Stimulated activated CD4-positive, alpha-beta T cell treated with anti-CD3 and anti-CD28 coated beads, Interleukin-12 subunit alpha, Interleukin-12 subunit beta, amount 100 ng/mL, for 24 hours (primary cell): Measurements from ENCODE around the gene SMCHD1.

Experiments
- DNase-seq, 2 experiments: peaks; one replicate each; pipeline ENCODE4 v3.0.0-alpha.2; 2020; ENCODE audit warnings: low read depth in 2 of 2

Gene SMCHD1

GRCh38 chr18:2655178-2655953 is at the start of gene SMCHD1:
Gene SMCHD1, plus strand, starts transcription at chr18:2655726. Its CDS starts 350 bp downstream, at chr18:2656076.
- DNase-seq, result peak; percentile 85 to 91

- no peak for DNase-seq
Observed at GRCh38 chr18:2606335-2606734, 49.2 kb upstream of the SMCHD1 start.

- no peak for DNase-seq
Observed at GRCh38 chr18:2609604-2610003, 45.9 kb upstream of the SMCHD1 start.

GRCh38 chr18:2610549-2610948 is 45.0 kb upstream of the SMCHD1 start:
- DNase-seq, result no peak

DNA sequence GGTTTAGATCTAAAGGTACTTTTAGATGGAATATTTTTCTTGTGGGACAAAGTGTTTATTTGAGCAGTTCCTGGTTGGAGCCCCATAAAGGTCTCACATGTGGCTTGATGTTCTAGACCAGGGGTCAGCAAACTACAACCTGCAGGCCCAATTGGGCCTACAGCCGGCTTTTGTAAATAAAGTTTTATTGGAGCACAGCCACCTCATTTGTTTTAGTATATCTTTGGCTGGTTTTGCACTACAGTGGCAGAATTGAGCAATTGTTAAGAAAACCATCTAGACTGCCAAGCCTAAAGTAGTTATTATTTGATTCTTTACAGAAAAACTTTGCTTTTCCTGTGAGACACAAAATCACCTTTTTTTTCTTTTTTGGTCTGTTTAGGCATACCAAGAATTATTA is 42.5 kb upstream of the SMCHD1 start:
- DNase-seq, result no peak

- DNase-seq, result no peak
Observed at GRCh38 chr18:2617401-2617998, 38.0 kb upstream of the SMCHD1 start.

DNA sequence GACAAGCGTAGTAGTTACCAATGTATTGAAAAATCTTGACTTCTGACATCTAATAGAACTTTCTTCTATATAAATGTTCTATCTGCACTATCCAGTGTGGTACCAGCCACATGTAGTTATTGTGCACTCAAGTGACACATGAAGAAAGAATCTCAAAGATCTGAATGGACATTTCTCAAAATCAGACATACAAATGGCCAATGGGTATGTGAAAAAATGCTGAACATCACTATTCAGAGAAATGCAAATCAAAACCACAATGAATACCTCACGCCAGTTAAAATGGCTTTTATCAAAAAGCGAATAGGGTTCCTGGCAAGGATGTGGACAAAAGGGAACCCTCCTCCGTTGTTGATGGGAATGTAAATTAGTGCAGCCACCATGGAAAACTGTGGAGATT is 37.5 kb upstream of the SMCHD1 start:
- DNase-seq, result no peak

GRCh38 chr18:2625217-2625616 is 30.3 kb upstream of the SMCHD1 start:
- DNase-seq, result no peak

- DNase-seq, result no peak
Observed at GRCh38 chr18:2627821-2628276, 27.7 kb upstream of the SMCHD1 start.

GRCh38 chr18:2629003-2629402 is 26.5 kb upstream of the SMCHD1 start:
- DNase-seq, result no peak

GRCh38 chr18:2635586-2635985 is 19.9 kb upstream of the SMCHD1 start:
- DNase-seq, result no peak

- no peak for DNase-seq
Observed at GRCh38 chr18:2636126-2636631, 19.3 kb upstream of the SMCHD1 start.

- DNase-seq, result no peak
Observed at GRCh38 chr18:2641638-2642037, 13.9 kb upstream of the SMCHD1 start.

GRCh38 chr18:2642771-2643170 is 12.8 kb upstream of the SMCHD1 start:
- no peak for DNase-seq

GRCh38 chr18:2644535-2644934 is 11.0 kb upstream of the SMCHD1 start:
- DNase-seq, result no peak

DNA sequence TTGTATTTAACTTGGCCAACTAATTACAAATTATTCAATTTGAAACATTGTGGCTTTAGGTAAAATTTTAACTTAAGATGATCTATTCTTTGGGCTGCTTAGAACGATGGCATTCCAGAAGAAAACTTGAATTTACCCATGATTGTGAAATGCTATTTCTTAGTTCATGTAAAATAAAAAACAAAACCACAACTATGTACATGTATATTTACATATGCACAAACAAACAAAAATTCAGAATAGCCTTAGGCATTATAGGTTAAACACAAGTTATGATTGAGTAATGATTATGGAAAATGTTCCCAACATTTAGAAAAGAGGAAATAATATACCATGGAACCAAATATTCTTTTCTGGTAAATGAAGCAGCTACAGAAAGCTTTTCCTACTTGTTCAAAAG is 3.5 kb upstream of the SMCHD1 start:
- DNase-seq, result no peak

DNA sequence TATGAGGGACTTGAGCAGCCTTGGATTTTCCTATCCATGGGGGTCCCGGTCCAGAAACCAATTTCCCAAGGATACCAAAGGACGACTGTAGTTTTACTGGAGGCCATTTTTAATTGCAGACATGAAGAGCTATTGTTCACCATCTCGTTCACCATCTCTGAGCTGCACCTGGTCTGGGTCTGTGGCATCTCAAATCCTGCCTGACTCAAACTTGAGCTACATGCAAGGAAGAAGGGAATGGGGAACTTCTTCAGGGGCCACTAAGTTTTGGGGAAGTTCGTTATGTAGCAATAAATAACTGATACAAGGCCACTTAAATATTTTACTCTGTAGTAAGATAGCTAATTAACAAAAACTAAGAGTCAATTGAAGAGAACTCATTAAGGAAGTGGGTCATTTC is 2.1 kb upstream of the SMCHD1 start:
- DNase-seq, result no peak

GRCh38 chr18:2654169-2654927 is 1.2 kb upstream of the SMCHD1 start:
- no peak for DNase-seq

DNA sequence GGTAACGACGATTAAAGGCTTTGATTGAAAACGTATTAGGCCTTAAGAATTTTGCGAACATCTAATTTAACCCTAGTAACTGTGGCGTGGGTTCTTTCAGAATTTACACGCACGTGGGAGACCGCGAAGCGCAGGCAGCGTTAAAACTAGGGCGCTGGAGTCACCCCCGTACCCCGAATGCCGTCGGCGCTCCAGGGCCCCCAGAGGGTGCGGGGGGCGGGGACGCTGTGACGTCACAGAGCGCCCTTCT is 673 bp upstream of the SMCHD1 start:
- DNase-seq, result peak in 1 of 2 experiments; percentile 52

- no peak for DNase-seq
Observed at GRCh38 chr18:2655954-2656236, 369 bp downstream of the SMCHD1 start.

GRCh38 chr18:2656237-2656980 is 883 bp downstream of the SMCHD1 start:
- DNase-seq, result peak; percentile 24 to 37

- DNase-seq, result no peak
Observed at GRCh38 chr18:2656981-2657512, 1.5 kb downstream of the SMCHD1 start.
